ENCODE data around the gene RNF43. TPM values are rescaled to one million over a fixed set of nuclear protein-coding genes. Genes with fewer than 3 reads are reported as not detected.

The RNF43 gene
- polyA plus RNA-seq, 1 donor from 2014 or later, result not detected

GRCh38 chr17:58387834-58388233, 29.5 kb downstream of the RNF43 start (continued):
- no peak for TF ChIP-seq REST (IDR thresholded peaks at IDR 0.05; ENCODE audit: borderline replicate concordance)
- no peak for TF ChIP-seq RAD21 (conservative IDR thresholded peaks at IDR 0.05)

GRCh38 chr17:58386708-58387107, 30.6 kb downstream of the RNF43 start:
- Histone ChIP-seq H3F3A (ENCODE audit: insufficient read depth, low read length, poor library complexity, severe bottlenecking) (no peaks in the 10 kb centered on the region), H3K9me2 (ENCODE audit: insufficient read depth, low read length) (no peaks in the 10 kb centered on the region), H3K36me3 (ENCODE audit: insufficient read depth, low read length) (no peaks in the 10 kb centered on the region), H4K20me1 (ENCODE audit: insufficient read depth) (no peaks in the 10 kb centered on the region), H3K9me3 (ENCODE audit: low read length) (no peaks in the 10 kb centered on the region), H3K9ac (ENCODE audit: low read length) (no peak overlapping the region), H3K79me2 (replicated peaks; ENCODE audit: insufficient read depth, low read length) (no peaks in the 10 kb centered on the region), H3K27ac (ENCODE audit: low read length) (no peak overlapping the region), H3K4me3 (ENCODE audit: low read length) (no peak overlapping the region), H2AFZ (ENCODE audit: low read depth, low read length) (no peak overlapping the region), H3K27me3 (ENCODE audit: insufficient read depth, low read depth, low read length) (no peaks in the 10 kb centered on the region), H3K4me2 (ENCODE audit: low read length) (no peak overlapping the region)
- TF ChIP-seq POLR2AphosphoS5 (IDR thresholded peaks at IDR 0.05), result no peak
- TF ChIP-seq EP300 (conservative IDR thresholded peaks at IDR 0.05; ENCODE audit: poor library complexity, severe bottlenecking), result no peak
- TF ChIP-seq RAD21 (conservative IDR thresholded peaks at IDR 0.05), result no peak
- no peak for TF ChIP-seq SMC3 (conservative IDR thresholded peaks at IDR 0.05; ENCODE audit: poor library complexity)
- TF ChIP-seq CTCF (IDR thresholded peaks at IDR 0.05; ENCODE audit: poor library complexity, severe bottlenecking), result no peak
- no peak for TF ChIP-seq MXI1 (conservative IDR thresholded peaks at IDR 0.05; ENCODE audit: poor library complexity, severe bottlenecking)
- TF ChIP-seq EZH2 (IDR thresholded peaks at IDR 0.05; ENCODE audit: borderline replicate concordance, insufficient read depth, low read length, poor library complexity, severe bottlenecking), result no peak
- TF ChIP-seq REST (IDR thresholded peaks at IDR 0.05; ENCODE audit: borderline replicate concordance), result no peak
- TF ChIP-seq TAF1 (IDR thresholded peaks at IDR 0.05; ENCODE audit: low read depth), result no peak

All from neural cell (in vitro differentiated cells).